ENCODE measurements around the gene IGFBP7.

DNA sequence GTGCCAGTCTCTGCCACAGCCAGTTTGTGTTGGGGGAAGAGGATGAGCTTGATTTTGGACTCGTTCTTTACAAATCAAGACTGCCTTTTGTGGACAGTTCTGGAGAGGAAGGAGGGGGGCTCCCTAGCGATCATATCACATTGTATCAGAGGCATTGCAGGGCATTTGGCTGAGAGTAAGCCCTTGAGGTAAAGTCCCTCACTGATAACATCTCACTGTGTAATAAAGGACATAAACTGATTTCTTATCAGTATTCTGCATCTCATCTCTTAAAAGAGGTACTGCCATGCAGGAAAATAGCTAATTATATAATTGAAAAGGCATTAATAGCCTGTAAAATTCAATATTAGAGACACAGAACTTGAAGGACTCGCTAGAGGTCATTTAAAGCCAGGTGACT lies 6.1 kb upstream of the IGFBP7 start:
- no peak for TF ChIP-seq CTCF (conservative IDR thresholded peaks at IDR 0.05 in 1 of 2, IDR thresholded peaks at IDR 0.05 in 1 of 2; ENCODE audit: low read depth in 1 of 2, low read length in 2 of 2)
- TF ChIP-seq EZH2 (IDR thresholded peaks at IDR 0.05; ENCODE audit: low read length, missing control alignments) = no peak
